Adrenal gland (tissue), 12 donors: ENCODE results near the gene TLK1. TPM values are rescaled to one million over a fixed set of nuclear protein-coding genes. Genes with fewer than 3 reads are reported as not detected.

Source experiments
- DNase-seq, 7 donors: peaks; one replicate each; pipeline ENCODE4 v3.0.0-alpha.2; 2019 to 2020
- H3K27ac ChIP-seq, 5 donors: fragments of 200-600 bp; sonication (generic) in 4 of 5; 1 replicate in 3 of 5; 2 replicates in 2 of 5; pipeline versions ENCODE4 v1.5.1 to v1.8.0; 2016 to 2020; ENCODE audit warnings: mild to moderate bottlenecking in 1 of 5
- H3K27me3 ChIP-seq: fragments of 200-600 bp; 2 replicates; pipeline ENCODE4 v1.8.0; 2021
- H3K36me3 ChIP-seq, 2 donors: fragments of 200-600 bp; replicated peaks in 1 of 2; 1 replicate in 1 of 2; 2 replicates in 1 of 2; pipeline versions ENCODE4 v1.5.1 to v1.8.0; 2018 to 2022
- H3K4me1 ChIP-seq, 2 donors: fragments of 200-600 bp; replicated peaks in 1 of 2; 1 replicate in 1 of 2; 2 replicates in 1 of 2; pipeline versions ENCODE4 v1.5.1 to v1.8.0; 2018 to 2021
- H3K4me3 ChIP-seq, 4 donors: fragments of 200-600 bp; sonication (generic) in 3 of 4; one replicate each; pipeline ENCODE4 v1.5.1; 2016 to 2018
- H3K9me3 ChIP-seq, 3 donors: fragments of 200-600 bp; sonication (generic) in 1 of 3; replicated peaks in 1 of 3; 1 replicate in 2 of 3; 2 replicates in 1 of 3; pipeline versions ENCODE4 v1.5.1 to v1.8.0; 2016 to 2021
- CTCF ChIP-seq, 6 experiments: fragments of 450-650 bp in 4 of 6; fragments of 200-600 bp in 2 of 6; sonication (generic) in 1 of 6; IDR thresholded peaks; 1 replicate in 5 of 6; 2 replicates in 1 of 6; pipeline versions ENCODE4 v1.5.1 to v1.8.0; 2016 to 2021; ENCODE audit warnings: antibody characterized with exemption in 6 of 6, mild to moderate bottlenecking in 2 of 6, moderate library complexity in 1 of 6
- POLR2A ChIP-seq, 2 donors: fragments of 450-650 bp; IDR thresholded peaks; one replicate each; pipeline ENCODE4 v1.6.1; 2017; ENCODE audit warnings: antibody characterized with exemption in 2 of 2, mild to moderate bottlenecking in 2 of 2, moderate library complexity in 1 of 2
- WGBS, 4 donors: extraction: QIAGEN DNeasy Blood & Tissue Kit in 2 of 4; methylation state at CpG; one replicate each; pipeline versions ENCODE4 v1.1.5 to v1.1.7; 2013 to 2017; 5-methylcytosine and 5-hydroxymethylcytosine counted together
- intact Hi-C, 2 donors: fragments of 100-400 bp; cut with DNase I; formaldehyde crosslinking; loops; one replicate each; pipeline versions ENCODE4 v1.14.1 to v1.15.0; 2022 to 2023
- polyA plus RNA-seq, 3 donors: library from polyadenylated mRNA; stranded (reverse); fragments of 200-250 nt in 2 of 3; fragments of 350-450 nt in 1 of 3; fragmentation: Illumina TruSeq in 1 of 3; extraction: RNeasy Lipid Tissue Mini Kit (QIAGEN cat#74804) in 1 of 3; gene quantifications; one replicate each; pipeline ENCODE4 v1.2.3, GENCODE V29; 2013 to 2014
- total RNA-seq, 9 donors: library from RNA; depleted of rRNA in 4 of 9; stranded (reverse); fragments of >200 nt in 4 of 9; fragments of 120-200 nt in 1 of 9; fragmentation: NEBNext Ultra II Directional in 1 of 9; extraction: Animal tissue kit (Norgen Biotek cat#: 25700) in 1 of 9; gene quantifications; one replicate each; pipeline versions ENCODE4 v1.1.0 to v1.2.4, GENCODE V29; 2013 to 2023
- donor health status: healthy with polysubstance abuse.
- donor health status: Bipolar disorder and iron deficiency.
- donor health status: DM: yes; HTN: yes; CAD: no.
- donor health status: DM: no; HTN: no; CAD: no.
- donor health status: DM: no; HTN: no; CAD: no.
- donor health status: DM: yes; HTN: yes; CAD: no.

TLK1 gene
- total and polyA plus RNA-seq, 12 donors, result 16.5 to 84.0 (median 47.3) TPM

GRCh38 chr2:171185941-171186340, 25.2 kb upstream of the TLK1 start:
- DNase-seq, result peak in 2 of 7 donors; percentile 19 to 20
- Histone ChIP-seq H3K4me1 (no peaks in the 10 kb centered on the region), H3K27ac (no peak overlapping the region), H3K4me3 (no peak overlapping the region), H3K9me3 (no peaks in the 10 kb centered on the region), H3K27me3 (no peaks in the 10 kb centered on the region), H3K36me3 (no peaks in the 10 kb centered on the region)
- intact Hi-C loops, result no loop called here
- TF ChIP-seq POLR2A (IDR thresholded peaks at IDR 0.05) (no peak), CTCF (IDR thresholded peaks at IDR 0.05) (no peak)
- WGBS, 4 donors, result 62 to 76% (median 68%) methylated on average over 3 of the region's 3 CpGs

GRCh38 chr2:171185165-171185818, 24.6 kb upstream of the TLK1 start:
- Histone ChIP-seq H3K27ac (no peak overlapping the region), H3K27me3 (no peaks in the 10 kb centered on the region), H3K9me3 (no peaks in the 10 kb centered on the region), H3K36me3 (no peaks in the 10 kb centered on the region), H3K4me1 (no peaks in the 10 kb centered on the region), H3K4me3 (no peak overlapping the region)
- TF ChIP-seq CTCF (IDR thresholded peaks at IDR 0.05) (no peak), POLR2A (IDR thresholded peaks at IDR 0.05) (no peak)
- intact Hi-C loops, result no loop called here
- no peak for DNase-seq
- WGBS, 4 donors, result 66 to 84% (median 75%) methylated on average over 2 of the region's 2 CpGs

DNA sequence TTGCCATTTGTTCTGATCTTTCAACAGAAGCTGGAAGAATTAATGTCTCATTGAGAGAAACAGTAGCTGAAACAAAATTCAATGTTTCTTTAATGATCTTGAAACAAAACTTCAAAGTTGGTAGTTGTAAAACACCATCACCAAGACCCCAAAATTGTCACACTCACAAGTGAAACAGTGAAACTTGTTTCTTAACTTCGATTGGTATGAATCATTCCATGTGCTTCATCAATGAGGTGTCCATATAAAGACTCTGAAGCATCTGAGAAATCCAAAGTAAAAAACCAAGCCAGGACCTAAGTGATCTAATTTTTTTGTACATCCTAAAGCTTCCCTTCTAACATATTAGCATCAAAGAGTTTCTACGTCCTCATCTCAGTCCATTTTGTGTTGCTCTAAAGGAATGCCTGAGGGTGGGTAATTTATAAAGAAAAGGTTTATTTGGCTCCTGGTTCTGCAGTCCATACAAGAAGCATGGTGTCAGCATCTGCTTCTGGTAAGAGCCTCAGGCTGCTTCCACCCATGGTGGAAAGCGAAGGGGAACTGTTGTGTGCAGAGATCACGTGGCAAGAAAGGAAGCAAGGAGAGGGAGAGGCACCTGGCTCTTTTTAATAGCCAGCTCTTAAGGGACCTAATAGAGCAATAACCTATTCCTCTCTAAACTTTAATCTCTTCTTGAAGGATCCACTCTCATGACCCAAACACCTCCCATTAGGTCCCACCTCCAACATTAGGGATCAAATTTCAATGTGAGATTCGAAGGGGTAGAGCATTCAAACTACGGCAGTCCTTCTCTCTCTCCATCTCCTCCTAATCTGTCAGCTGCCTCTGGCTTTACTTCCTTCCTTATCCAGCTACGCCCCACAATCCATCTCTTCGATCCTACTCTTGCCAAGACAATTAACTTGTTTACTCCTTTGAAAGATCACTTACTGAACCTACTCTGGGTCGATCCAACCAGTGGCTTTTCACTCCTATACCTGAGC, 20.7 kb upstream of the TLK1 start:
- TF ChIP-seq CTCF (IDR thresholded peaks at IDR 0.05), result no peak
- no peak for TF ChIP-seq POLR2A (IDR thresholded peaks at IDR 0.05)
- no peaks in the 10 kb centered on the region for H3K36me3 ChIP-seq
- H3K4me3 ChIP-seq, result no peak overlapping the region
- intact Hi-C loops, result no loop called here
- no peaks in the 10 kb centered on the region for H3K9me3 ChIP-seq
- no peak overlapping the region for H3K27ac ChIP-seq
- 61 to 69% (median 66%) methylated on average over 9 of the region's 9 CpGs for WGBS, 4 donors
- H3K27me3 ChIP-seq, result no peaks in the 10 kb centered on the region
- no peak for DNase-seq
- H3K4me1 ChIP-seq, result no peaks in the 10 kb centered on the region

GRCh38 chr2:171180229-171180930, 19.7 kb upstream of the TLK1 start:
- TF ChIP-seq CTCF (IDR thresholded peaks at IDR 0.05), result no peak
- no peak for TF ChIP-seq POLR2A (IDR thresholded peaks at IDR 0.05)
- Histone ChIP-seq H3K4me3 (no peak overlapping the region), H3K9me3 (no peaks in the 10 kb centered on the region), H3K4me1 (no peaks in the 10 kb centered on the region), H3K36me3 (no peaks in the 10 kb centered on the region), H3K27ac (no peak overlapping the region), H3K27me3 (no peaks in the 10 kb centered on the region)
- intact Hi-C loops, result no loop called here
- no peak for DNase-seq
- WGBS, 4 donors, result 85 to 90% (median 88%) methylated on average over 3 of the region's 3 CpGs
